Neural progenitor cell (in vitro differentiated cells): ENCODE measurements around the gene FBLN5.

ENCODE experiments used
- EZH2 ChIP-seq: fragments of 200-600 bp; sonication (generic); IDR thresholded peaks from 2 replicates; pipeline ENCODE4 v1.6.1; 2017; ENCODE audit warnings: antibody characterized with exemption, mild to moderate bottlenecking, moderate library complexity
- EZH2phosphoT487 ChIP-seq: fragments of 200-600 bp; sonication (generic); IDR thresholded peaks from 2 replicates; pipeline ENCODE4 v1.6.1; 2017; ENCODE audit warnings: antibody characterized with exemption
- TF ChIP-seq, protein P1 (sequence below): fragments of 200-600 bp; sonication (generic); IDR thresholded peaks from 2 replicates; pipeline ENCODE4 v1.5.1; 2017; ENCODE audit warnings: antibody characterized with exemption, mild to moderate bottlenecking

DNA sequence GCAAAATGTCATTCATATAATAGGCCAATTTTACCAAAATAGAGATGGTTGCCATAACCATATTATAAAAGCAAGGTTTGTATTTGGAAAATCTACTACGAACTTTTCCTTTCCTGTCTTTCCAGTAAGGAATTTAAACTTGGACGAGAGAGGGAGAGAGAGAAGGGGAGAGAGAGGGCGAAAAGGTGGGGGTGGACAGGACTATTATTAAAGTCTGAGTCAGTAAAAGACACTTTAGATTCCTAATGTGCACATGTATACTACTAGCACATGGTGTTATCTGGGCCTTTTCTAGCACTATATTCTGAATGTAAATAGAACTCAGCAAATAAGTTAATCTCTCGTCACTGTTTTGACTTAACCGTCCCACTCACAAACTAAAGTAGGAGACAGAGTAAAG is 30.4 kb upstream of the FBLN5 start:
- TF ChIP-seq, protein P1, sequence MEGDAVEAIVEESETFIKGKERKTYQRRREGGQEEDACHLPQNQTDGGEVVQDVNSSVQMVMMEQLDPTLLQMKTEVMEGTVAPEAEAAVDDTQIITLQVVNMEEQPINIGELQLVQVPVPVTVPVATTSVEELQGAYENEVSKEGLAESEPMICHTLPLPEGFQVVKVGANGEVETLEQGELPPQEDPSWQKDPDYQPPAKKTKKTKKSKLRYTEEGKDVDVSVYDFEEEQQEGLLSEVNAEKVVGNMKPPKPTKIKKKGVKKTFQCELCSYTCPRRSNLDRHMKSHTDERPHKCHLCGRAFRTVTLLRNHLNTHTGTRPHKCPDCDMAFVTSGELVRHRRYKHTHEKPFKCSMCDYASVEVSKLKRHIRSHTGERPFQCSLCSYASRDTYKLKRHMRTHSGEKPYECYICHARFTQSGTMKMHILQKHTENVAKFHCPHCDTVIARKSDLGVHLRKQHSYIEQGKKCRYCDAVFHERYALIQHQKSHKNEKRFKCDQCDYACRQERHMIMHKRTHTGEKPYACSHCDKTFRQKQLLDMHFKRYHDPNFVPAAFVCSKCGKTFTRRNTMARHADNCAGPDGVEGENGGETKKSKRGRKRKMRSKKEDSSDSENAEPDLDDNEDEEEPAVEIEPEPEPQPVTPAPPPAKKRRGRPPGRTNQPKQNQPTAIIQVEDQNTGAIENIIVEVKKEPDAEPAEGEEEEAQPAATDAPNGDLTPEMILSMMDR = no peak
- TF ChIP-seq EZH2phosphoT487 = no peak
- no peak for TF ChIP-seq EZH2
